SH-SY5Y (cell line): Measurements from ENCODE around the gene KDM4B.

Experiments
- GATA2 ChIP-seq: IDR thresholded peaks from 2 replicates; pipeline ENCODE4 v1.6.1; 2011; ENCODE audit warnings: mild to moderate bottlenecking, low read depth, low read length
- GATA3 ChIP-seq: IDR thresholded peaks from 2 replicates; pipeline ENCODE4 v1.6.1; 2011; ENCODE audit warnings: low read depth, mild to moderate bottlenecking, low read length, moderate library complexity

- no peak for TF ChIP-seq GATA3
- peak; percentile 81 for TF ChIP-seq GATA2
Observed at GRCh38 chr19:5103061-5103701, 134.3 kb downstream of the KDM4B start.
